ENCODE measurements around the gene IPO11.
"Not testable (repeated sequence)": the region's sequence is repeated elsewhere in the genome, so short reads cannot be mapped to it uniquely, and the experiment has no call there.

Gene IPO11

GRCh38 chr5:62520812-62521211, 108.2 kb downstream of the IPO11 start:
- not testable (repeated sequence) for FAIRE-seq

GRCh38 chr5:62521319-62521718, 108.8 kb downstream of the IPO11 start:
- FAIRE-seq = no peak

GRCh38 chr5:62522811-62523210, 110.2 kb downstream of the IPO11 start:
- FAIRE-seq = no peak

- no peak for FAIRE-seq
Measured at GRCh38 chr5:62533597-62533996, 121.0 kb downstream of the IPO11 start.

GRCh38 chr5:62534461-62535236, 122.1 kb downstream of the IPO11 start:
- no peak for FAIRE-seq

- no peak for FAIRE-seq
Measured at GRCh38 chr5:62536232-62536631, 123.7 kb downstream of the IPO11 start.

GRCh38 chr5:62536783-62537182, 124.2 kb downstream of the IPO11 start:
- no peak for FAIRE-seq

GRCh38 chr5:62538017-62538942, 125.7 kb downstream of the IPO11 start:
- no peak for FAIRE-seq

GRCh38 chr5:62542720-62543119, 130.2 kb downstream of the IPO11 start:
- no peak for FAIRE-seq

- FAIRE-seq = no peak
Measured at GRCh38 chr5:62547945-62548630, 135.5 kb downstream of the IPO11 start.

GRCh38 chr5:62550103-62550502, 137.5 kb downstream of the IPO11 start:
- no peak for FAIRE-seq

- FAIRE-seq = no peak
Measured at GRCh38 chr5:62555930-62556329, 143.4 kb downstream of the IPO11 start.

- FAIRE-seq = no peak
Measured at GRCh38 chr5:62558941-62559340, 146.4 kb downstream of the IPO11 start.

GRCh38 chr5:62560786-62561185, 148.2 kb downstream of the IPO11 start:
- FAIRE-seq = no peak

GRCh38 chr5:62561896-62562295, 149.3 kb downstream of the IPO11 start:
- FAIRE-seq = no peak

GRCh38 chr5:62562867-62563266, 150.3 kb downstream of the IPO11 start:
- FAIRE-seq = no peak

GRCh38 chr5:62564101-62564500, 151.5 kb downstream of the IPO11 start:
- no peak for FAIRE-seq

- FAIRE-seq = not testable (repeated sequence)
Measured at GRCh38 chr5:62565740-62566139, 153.2 kb downstream of the IPO11 start.

GRCh38 chr5:62568143-62568542, 155.6 kb downstream of the IPO11 start:
- no peak for FAIRE-seq

- no peak for FAIRE-seq
Measured at GRCh38 chr5:62568800-62569432, 156.4 kb downstream of the IPO11 start.

- peak; percentile 37 for FAIRE-seq
Measured at GRCh38 chr5:62569470-62569869, 156.9 kb downstream of the IPO11 start.

GRCh38 chr5:62572918-62573514, 160.5 kb downstream of the IPO11 start:
- FAIRE-seq = no peak

Measured in endometrium (tissue), 2 donors.